Activated CD4-positive, alpha-beta memory T cell treated with anti-CD3 and anti-CD28 coated beads, Interleukin-2, amount 10 ng/mL, durations not matched to agents 7 days and 5 days (primary cell): ENCODE data around the gene ZBTB20. TPM values are rescaled to one million over a fixed set of nuclear protein-coding genes. Genes with fewer than 3 reads are reported as not detected.

Source experiments
- CTCF ChIA-PET: fragments of 350-600 bp; sonication (Branson Sonifier 250); formaldehyde crosslinking; loops from one replicate; lab custom pipeline; 2021; ENCODE audit warnings: antibody characterized with exemption, inconsistent platforms; lab: Charles Lee
- POLR2A ChIA-PET: fragments of 350-600 bp; sonication (Branson Sonifier 250); formaldehyde crosslinking; loops from one replicate; lab custom pipeline; 2021; ENCODE audit warnings: antibody characterized with exemption; lab: Charles Lee
- DNase-seq: peaks from one replicate; pipeline ENCODE4 v3.0.0-alpha.2; 2020
- H3K27ac Mint-ChIP-seq: one replicate; pipeline ENCODE4 v1.8.0; 2021; ENCODE audit warnings: mild to moderate bottlenecking, mixed read lengths
- H3K27me3 Mint-ChIP-seq: one replicate; pipeline ENCODE4 v1.8.0; 2021; ENCODE audit warnings: mixed read lengths
- H3K36me3 Mint-ChIP-seq: one replicate; pipeline ENCODE4 v1.8.0; 2021; ENCODE audit warnings: low read depth, mixed read lengths
- H3K4me1 Mint-ChIP-seq: one replicate; pipeline ENCODE4 v1.8.0; 2021; ENCODE audit warnings: mixed read lengths
- H3K4me3 Mint-ChIP-seq: one replicate; pipeline ENCODE4 v1.8.0; 2021; ENCODE audit warnings: mild to moderate bottlenecking, mixed read lengths
- H3K9me3 Mint-ChIP-seq: one replicate; pipeline ENCODE4 v1.8.0; 2021; ENCODE audit warnings: mixed read lengths
- total RNA-seq, 2 experiments: library from RNA; stranded (reverse); gene quantifications; one replicate each; pipeline ENCODE4 v1.2.3, GENCODE V29; 2021

ZBTB20 gene
- total RNA-seq, 2 experiments from 2014 or later, result 6.3 to 8.6 TPM

GRCh38 chr3:114284644-114285043 lies 862.4 kb downstream of the ZBTB20 start:
- no peaks in the 10 kb centered on the region for H3K27me3 Mint-ChIP-seq
- peaks cover 2% of the 10 kb centered on the region for H3K9me3 Mint-ChIP-seq
- ChIA-PET POLR2A (interaction anchor here (1.2 to 2.1 kb wide), 4 partner anchors 9 to 70 kb away, joined by 3 to 23 read pairs (median 6); no protein-coding TSS in a partner anchor), CTCF (interaction anchor here (0.9 to 3.0 kb wide), 4 partner anchors 24 to 130 kb away, joined by 3 to 14 read pairs (median 5); no protein-coding TSS in a partner anchor)
- H3K36me3 Mint-ChIP-seq, result peaks cover 6% of the 10 kb centered on the region
- no peak overlapping the region for H3K4me3 Mint-ChIP-seq
- H3K27ac Mint-ChIP-seq, result no peak overlapping the region
- no peak for DNase-seq
- peaks cover 18% of the 10 kb centered on the region for H3K4me1 Mint-ChIP-seq
